ENCODE measurements around the gene LENG1.
"Not testable (repeated sequence)": the region's sequence is repeated elsewhere in the genome, so short reads cannot be mapped to it uniquely, and the experiment has no call there.

Gene LENG1

DNA sequence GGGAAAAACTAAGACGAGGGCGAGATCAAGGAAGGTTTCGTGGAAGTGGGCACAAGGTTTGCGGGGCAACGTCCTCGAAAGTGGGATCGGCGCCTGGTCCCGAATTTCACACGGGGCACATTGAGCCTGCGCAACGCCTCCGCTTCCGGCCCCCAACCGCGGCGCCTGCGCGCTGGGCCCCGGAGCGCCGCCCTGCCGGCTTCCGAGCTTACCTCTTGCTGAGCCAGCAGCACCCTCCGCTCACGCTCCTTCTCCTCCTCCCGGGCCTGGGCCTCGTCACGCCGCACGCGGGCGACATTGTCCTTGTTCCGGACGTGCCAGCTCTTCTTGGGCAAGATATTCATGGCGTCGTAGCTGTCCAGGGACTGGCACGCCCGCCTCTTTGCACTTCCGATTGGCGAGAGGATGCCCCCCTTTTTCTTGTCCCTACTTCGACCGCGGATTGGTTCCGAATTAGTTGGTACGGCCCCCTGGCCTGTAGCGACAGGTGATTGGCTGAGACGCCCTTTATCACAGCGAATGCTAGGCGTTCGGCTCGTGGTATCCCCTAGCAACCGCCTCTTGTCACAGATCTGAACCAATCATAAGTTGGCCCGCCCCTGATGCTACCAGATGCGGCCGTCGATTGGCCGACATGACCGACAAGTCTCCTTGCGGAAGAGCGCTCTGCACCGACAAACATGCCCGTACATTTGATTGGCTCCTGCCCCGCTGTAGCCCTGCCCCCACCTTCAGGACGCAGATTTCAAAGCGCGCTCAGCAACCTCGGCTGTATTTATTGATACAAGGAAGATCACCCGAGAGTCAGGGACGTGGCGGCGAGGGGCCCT, at the start of gene LENG1:
Gene LENG1, minus strand, starts transcription at position 370 of the 830 bp plus-strand sequence. Its CDS starts 26 bp downstream, at position 344.
- Mint-ChIP-seq H3K4me3 (peak within 1 kb of the TSS; percentile 99), H3K9me3 (no peaks in the 10 kb centered on the region), H3K27ac (peak within 1 kb of the TSS; percentile 99), H3K27me3 (ENCODE audit: low read depth) (no peaks in the 10 kb centered on the region), H3K4me1 (ENCODE audit: low read depth) (peaks cover 48% of the 10 kb centered on the region), H3K36me3 (ENCODE audit: low read depth) (peaks cover 19% of the 10 kb centered on the region)

DNA sequence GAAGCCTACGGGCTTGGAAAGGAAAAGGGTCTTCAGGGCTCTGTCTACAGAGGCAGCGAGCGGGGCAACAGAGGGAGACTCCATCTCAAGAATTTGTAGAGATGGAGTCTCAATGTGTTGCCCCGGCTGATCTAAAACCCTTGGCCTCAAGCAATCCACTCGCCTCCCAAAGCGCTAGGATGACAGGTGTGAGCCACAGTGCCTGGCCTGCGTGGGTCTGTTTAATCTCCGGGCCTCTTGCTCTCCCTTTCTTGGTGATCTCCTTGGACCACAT, 49.2 kb upstream of the LENG1 start:
- Mint-ChIP-seq H3K27ac (peak overlapping the region; percentile 39), H3K4me1 (ENCODE audit: low read depth) (peaks cover 51% of the 10 kb centered on the region), H3K36me3 (ENCODE audit: low read depth) (peaks cover 52% of the 10 kb centered on the region)

DNA sequence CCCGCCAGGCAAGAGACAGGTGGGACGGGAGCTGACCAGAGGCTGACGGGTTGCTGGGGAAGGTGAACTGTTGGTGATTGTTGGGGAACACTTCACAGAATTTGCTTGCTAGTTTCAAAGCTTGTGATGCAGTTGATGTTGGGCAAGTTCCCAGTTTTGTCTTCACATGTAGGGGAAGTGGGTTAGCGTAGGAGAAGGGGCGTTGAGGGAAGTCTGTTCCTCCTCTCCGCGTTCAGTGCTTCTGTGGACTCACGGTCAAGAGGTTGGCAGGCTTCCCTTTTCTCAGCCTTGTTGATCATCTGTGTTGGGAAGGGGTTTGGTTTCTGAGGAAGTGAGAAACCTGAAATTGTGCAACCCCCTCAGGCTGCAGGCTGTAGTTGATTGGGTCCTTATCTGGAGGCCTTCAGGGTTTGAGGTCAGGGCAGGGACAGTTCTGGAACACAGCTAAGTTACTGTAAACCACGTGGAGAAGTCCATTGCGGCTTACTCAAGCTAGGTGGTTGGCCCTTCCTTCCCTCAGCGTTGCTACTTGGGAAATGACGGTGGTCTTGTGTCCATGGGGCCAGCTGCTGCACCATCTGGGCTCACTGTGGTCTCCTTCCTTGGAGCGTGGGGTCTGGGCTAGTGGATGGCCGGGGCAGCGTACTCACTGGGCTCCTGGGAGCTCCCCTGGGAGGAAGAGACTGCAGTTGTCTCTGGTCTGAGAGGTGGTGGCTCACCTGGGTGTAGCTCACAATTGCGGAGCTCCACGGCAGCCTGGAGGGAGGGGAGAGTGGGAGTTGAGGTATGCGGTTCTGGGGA, 48.7 kb upstream of the LENG1 start:
- no peaks in the 10 kb centered on the region for H3K27me3 Mint-ChIP-seq (ENCODE audit: low read depth)
- peaks cover 55% of the 10 kb centered on the region for H3K36me3 Mint-ChIP-seq (ENCODE audit: low read depth)
- H3K9me3 Mint-ChIP-seq: no peaks in the 10 kb centered on the region
- peak overlapping the region; percentile 65 for H3K4me3 Mint-ChIP-seq
- peak overlapping the region; percentile 39 for H3K27ac Mint-ChIP-seq
- H3K4me1 Mint-ChIP-seq (ENCODE audit: low read depth): peaks cover 54% of the 10 kb centered on the region

More for the DNA sequence above, 49.2 kb upstream of the LENG1 start:
- H3K4me3 Mint-ChIP-seq: peak overlapping the region; percentile 19
- no peaks in the 10 kb centered on the region for H3K9me3 Mint-ChIP-seq
- no peaks in the 10 kb centered on the region for H3K27me3 Mint-ChIP-seq (ENCODE audit: low read depth)

DNA sequence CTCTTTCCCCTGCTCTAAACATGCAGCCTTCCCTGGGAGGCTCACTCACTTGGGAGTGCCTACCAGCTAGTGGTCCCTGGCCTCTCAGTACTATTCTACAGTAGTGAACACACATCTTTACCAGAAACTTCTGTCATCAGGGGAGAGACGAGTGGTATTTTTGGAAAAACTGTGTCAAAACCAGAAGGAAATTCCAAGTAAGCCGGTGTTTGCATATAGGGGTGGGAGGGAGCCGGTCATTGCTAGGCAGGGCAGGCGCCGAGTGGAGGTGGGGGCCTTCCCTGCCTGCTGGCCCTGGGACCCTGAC, 48.1 kb upstream of the LENG1 start:
- Mint-ChIP-seq H3K36me3 (ENCODE audit: low read depth) (peaks cover 60% of the 10 kb centered on the region), H3K4me1 (ENCODE audit: low read depth) (peaks cover 59% of the 10 kb centered on the region), H3K27me3 (ENCODE audit: low read depth) (no peaks in the 10 kb centered on the region), H3K27ac (peak overlapping the region; percentile 39), H3K4me3 (peak overlapping the region; percentile 65), H3K9me3 (no peaks in the 10 kb centered on the region)

GRCh38 chr19:54207193-54207592, 47.7 kb upstream of the LENG1 start:
- Mint-ChIP-seq H3K4me3 (peak overlapping the region; percentile 65), H3K4me1 (ENCODE audit: low read depth) (peaks cover 61% of the 10 kb centered on the region), H3K27ac (peak overlapping the region; percentile 39), H3K36me3 (ENCODE audit: low read depth) (peaks cover 64% of the 10 kb centered on the region)
- not testable (repeated sequence) for H3K27me3 Mint-ChIP-seq (ENCODE audit: low read depth); H3K9me3 Mint-ChIP-seq

DNA sequence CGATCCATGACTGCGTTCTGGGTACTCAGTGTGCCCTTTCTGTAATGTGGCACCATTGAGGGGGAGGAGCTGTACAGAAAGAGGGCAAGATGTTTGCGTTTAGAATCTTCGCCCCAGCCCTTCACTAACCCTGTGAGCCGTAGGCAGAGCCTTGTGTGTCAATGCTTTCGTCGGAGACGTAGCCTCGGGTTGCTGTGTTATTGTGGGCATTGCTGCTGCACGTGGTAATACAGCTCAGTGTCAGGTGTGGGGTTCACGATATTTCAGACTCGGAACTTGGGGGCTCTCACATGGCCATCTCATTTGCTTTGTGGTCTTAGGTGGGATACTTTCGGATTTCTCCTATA, 47.3 kb upstream of the LENG1 start:
- Mint-ChIP-seq H3K9me3 (no peaks in the 10 kb centered on the region), H3K4me1 (ENCODE audit: low read depth) (peaks cover 65% of the 10 kb centered on the region), H3K36me3 (ENCODE audit: low read depth) (peaks cover 68% of the 10 kb centered on the region), H3K27me3 (ENCODE audit: low read depth) (no peaks in the 10 kb centered on the region), H3K4me3 (peak overlapping the region; percentile 65), H3K27ac (no peak overlapping the region)

DNA sequence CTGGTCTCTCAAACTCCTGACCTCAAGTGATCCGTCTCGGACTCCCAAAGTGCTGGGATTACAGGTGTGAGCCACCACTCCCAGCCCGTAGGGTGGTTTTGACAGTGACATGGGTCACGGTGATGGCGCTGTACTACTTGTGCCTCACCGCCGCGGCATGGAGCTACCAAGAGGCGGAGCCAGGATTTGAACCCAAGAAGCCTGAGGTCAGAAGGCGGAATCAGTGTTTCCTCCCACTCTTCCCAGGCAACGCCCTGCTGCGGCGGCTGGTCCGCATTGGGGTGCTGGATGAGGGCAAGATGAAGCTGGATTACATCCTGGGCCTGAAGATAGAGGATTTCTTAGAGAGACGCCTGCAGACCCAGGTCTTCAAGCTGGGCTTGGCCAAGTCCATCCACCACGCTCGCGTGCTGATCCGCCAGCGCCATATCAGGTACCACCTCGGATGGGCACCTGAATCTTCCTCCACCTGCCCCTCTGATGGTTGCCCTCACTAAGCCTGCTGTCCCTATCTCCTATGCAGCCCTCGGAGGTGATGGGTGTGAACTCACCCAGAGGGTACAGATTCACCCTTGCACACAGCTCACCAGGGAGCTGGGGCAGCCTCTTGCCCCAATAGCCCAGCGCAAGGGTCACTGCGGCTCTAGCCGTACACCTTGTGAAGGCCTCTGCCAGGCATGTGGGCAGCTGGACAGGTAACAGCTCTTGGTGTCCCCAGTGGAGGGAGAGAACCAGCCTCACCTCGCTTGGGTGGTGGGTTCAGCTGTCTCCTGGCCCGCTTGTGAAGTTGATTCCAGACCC, 46.7 kb upstream of the LENG1 start:
- H3K27ac Mint-ChIP-seq: no peak overlapping the region
- peaks cover 67% of the 10 kb centered on the region for H3K4me1 Mint-ChIP-seq (ENCODE audit: low read depth)
- peaks cover 73% of the 10 kb centered on the region for H3K36me3 Mint-ChIP-seq (ENCODE audit: low read depth)
- peak overlapping the region; percentile 65 for H3K4me3 Mint-ChIP-seq
- no peaks in the 10 kb centered on the region for H3K27me3 Mint-ChIP-seq (ENCODE audit: low read depth)
- no peaks in the 10 kb centered on the region for H3K9me3 Mint-ChIP-seq

GRCh38 chr19:54204767-54205468, 45.4 kb upstream of the LENG1 start:
- Mint-ChIP-seq H3K4me1 (ENCODE audit: low read depth) (peaks cover 55% of the 10 kb centered on the region), H3K27ac (peak overlapping the region; percentile 1), H3K9me3 (no peaks in the 10 kb centered on the region), H3K27me3 (ENCODE audit: low read depth) (no peaks in the 10 kb centered on the region), H3K4me3 (peak overlapping the region; percentile 2), H3K36me3 (ENCODE audit: low read depth) (peaks cover 70% of the 10 kb centered on the region)

DNA sequence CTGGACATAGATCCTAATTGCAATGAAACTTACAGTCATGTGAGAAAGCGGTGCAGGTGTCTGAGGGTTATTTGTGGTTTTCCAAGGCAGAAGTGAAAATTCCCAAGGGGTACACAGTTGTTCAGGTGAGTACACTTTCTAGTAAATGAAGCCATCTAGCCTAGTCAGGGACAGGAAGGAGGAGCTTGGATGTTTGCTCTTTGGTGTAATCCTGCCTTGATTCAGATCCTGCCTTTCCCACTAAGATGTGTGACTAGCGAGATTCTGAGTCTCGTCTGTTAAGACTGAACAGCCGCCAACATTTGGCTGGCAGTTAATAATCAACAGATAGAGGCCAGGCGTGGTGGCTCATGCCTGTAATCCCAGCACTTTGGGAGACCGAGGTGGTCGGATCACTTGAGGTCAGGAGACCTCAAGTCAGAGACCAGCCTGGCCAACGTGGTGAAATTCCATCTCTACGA, 43.7 kb upstream of the LENG1 start:
- no peaks in the 10 kb centered on the region for H3K27me3 Mint-ChIP-seq (ENCODE audit: low read depth)
- H3K4me3 Mint-ChIP-seq: peak overlapping the region; percentile 97
- no peak overlapping the region for H3K27ac Mint-ChIP-seq
- H3K36me3 Mint-ChIP-seq (ENCODE audit: low read depth): peaks cover 65% of the 10 kb centered on the region
- peaks cover 54% of the 10 kb centered on the region for H3K4me1 Mint-ChIP-seq (ENCODE audit: low read depth)
- H3K9me3 Mint-ChIP-seq: no peaks in the 10 kb centered on the region

DNA sequence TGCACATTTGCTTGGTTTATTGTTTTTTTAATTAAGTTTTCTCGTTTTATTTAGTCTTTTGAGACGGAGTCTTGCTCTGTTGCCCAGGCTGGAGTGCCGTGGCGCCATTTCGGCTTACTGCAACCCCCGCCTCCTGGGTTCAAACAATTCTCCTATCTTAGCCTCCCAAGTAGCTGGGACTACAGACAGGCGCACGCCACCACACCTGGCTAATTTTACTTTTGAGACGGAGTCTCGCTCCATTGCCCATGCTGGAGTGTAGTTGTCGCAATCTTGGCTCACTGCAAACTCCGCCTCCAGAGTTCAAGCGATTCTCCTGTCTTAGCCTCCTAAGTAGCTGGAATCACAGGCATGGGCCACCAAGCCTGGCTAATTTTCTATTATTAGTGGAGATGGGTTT, 42.5 kb upstream of the LENG1 start:
- Mint-ChIP-seq H3K4me1 (ENCODE audit: low read depth) (peaks cover 43% of the 10 kb centered on the region), H3K27me3 (ENCODE audit: low read depth) (no peaks in the 10 kb centered on the region), H3K36me3 (ENCODE audit: low read depth) (peaks cover 53% of the 10 kb centered on the region), H3K27ac (peak overlapping the region; percentile 49), H3K9me3 (no peaks in the 10 kb centered on the region), H3K4me3 (peak overlapping the region; percentile 97)

GRCh38 chr19:54201172-54201701, 41.7 kb upstream of the LENG1 start:
- peaks cover 41% of the 10 kb centered on the region for H3K4me1 Mint-ChIP-seq (ENCODE audit: low read depth)
- no peaks in the 10 kb centered on the region for H3K9me3 Mint-ChIP-seq
- H3K4me3 Mint-ChIP-seq: peak overlapping the region; percentile 97
- peak overlapping the region; percentile 95 for H3K27ac Mint-ChIP-seq
- no peaks in the 10 kb centered on the region for H3K27me3 Mint-ChIP-seq (ENCODE audit: low read depth)
- H3K36me3 Mint-ChIP-seq (ENCODE audit: low read depth): peaks cover 46% of the 10 kb centered on the region

GRCh38 chr19:54199401-54199800, 39.9 kb upstream of the LENG1 start:
- Mint-ChIP-seq H3K4me1 (ENCODE audit: low read depth) (peaks cover 29% of the 10 kb centered on the region), H3K27ac (peak overlapping the region; percentile 72), H3K4me3 (peak overlapping the region; percentile 60), H3K9me3 (no peaks in the 10 kb centered on the region), H3K27me3 (ENCODE audit: low read depth) (no peaks in the 10 kb centered on the region), H3K36me3 (ENCODE audit: low read depth) (peaks cover 40% of the 10 kb centered on the region)

- Mint-ChIP-seq H3K4me1 (ENCODE audit: low read depth) (peaks cover 24% of the 10 kb centered on the region), H3K9me3 (no peaks in the 10 kb centered on the region), H3K27ac (no peak overlapping the region), H3K27me3 (ENCODE audit: low read depth) (no peaks in the 10 kb centered on the region), H3K36me3 (ENCODE audit: low read depth) (peaks cover 30% of the 10 kb centered on the region), H3K4me3 (no peak overlapping the region)
These were observed 37.6 kb upstream of the LENG1 start for GRCh38 chr19:54197121-54197520.

GRCh38 chr19:54196536-54196935, 37.0 kb upstream of the LENG1 start:
- Mint-ChIP-seq H3K27me3 (ENCODE audit: low read depth) (no peaks in the 10 kb centered on the region), H3K36me3 (ENCODE audit: low read depth) (peaks cover 26% of the 10 kb centered on the region), H3K4me3 (no peak overlapping the region), H3K27ac (no peak overlapping the region), H3K9me3 (no peaks in the 10 kb centered on the region), H3K4me1 (ENCODE audit: low read depth) (peaks cover 22% of the 10 kb centered on the region)
